Caco-2 (cell line): ENCODE measurements around the gene EHD1. TPM values are rescaled to one million over a fixed set of nuclear protein-coding genes. Genes with fewer than 3 reads are reported as not detected.

ENCODE experiments used
- BruUV-seq: library from RNA; stranded (reverse); fragments of 400-500 nt; replicated peaks from 2 replicates; lab custom pipeline; 2021; lab: Mats Ljungman, UMichigan
- CTCF ChIA-PET: fragments of 300-600 bp; sonication (Branson Sonifier 250); formaldehyde crosslinking; loops from one replicate; lab custom pipeline; 2022; ENCODE audit warnings: antibody characterized with exemption; lab: Charles Lee
- POLR2A ChIA-PET: fragments of 300-600 bp; sonication (Branson Sonifier 250); formaldehyde crosslinking; loops from one replicate; lab custom pipeline; 2022; ENCODE audit warnings: antibody characterized with exemption; lab: Charles Lee
- DNase-seq, 2 experiments: peaks; one replicate each; pipeline versions ENCODE4 v3.0.0 to v3.0.0-alpha.2; 2020 to 2022
- H3K27me3 ChIP-seq: replicated peaks from 2 replicates; pipeline ENCODE4 v1.6.0; 2011; ENCODE audit warnings: low read length; ENCODE audit not compliant: control insufficient read depth, insufficient read depth
- H3K36me3 ChIP-seq: 2 replicates; pipeline ENCODE4 v1.5.1; 2011; ENCODE audit warnings: low read length; ENCODE audit not compliant: control insufficient read depth, insufficient read depth
- H3K4me1 ChIP-seq: fragments of 250-450 bp; sonication (Bioruptor Pico); 2 replicates; pipeline ENCODE4 v1.5.1; 2020; ENCODE audit warnings: mild to moderate bottlenecking
- H3K4me3 ChIP-seq: 2 replicates; pipeline ENCODE4 v1.5.1; 2011; ENCODE audit warnings: low read depth, mild to moderate bottlenecking, control low read depth, low read length
- H3K9me3 ChIP-seq: fragments of 250-450 bp; sonication (Bioruptor Pico); 2 replicates; pipeline ENCODE4 v1.5.1; 2020; ENCODE audit warnings: mild to moderate bottlenecking, moderate library complexity
- H3K27ac Mint-ChIP-seq: one replicate; pipeline ENCODE4 v1.8.0; 2022; ENCODE audit warnings: mixed read lengths; ENCODE audit not compliant: unreplicated experiment
- H3K27me3 Mint-ChIP-seq: one replicate; pipeline ENCODE4 v1.8.0; 2022; ENCODE audit warnings: mixed read lengths; ENCODE audit not compliant: insufficient read depth, unreplicated experiment
- H3K36me3 Mint-ChIP-seq: one replicate; pipeline ENCODE4 v1.8.0; 2022; ENCODE audit warnings: mild to moderate bottlenecking, mixed read lengths; ENCODE audit not compliant: insufficient read depth, unreplicated experiment
- H3K4me1 Mint-ChIP-seq: one replicate; pipeline ENCODE4 v1.8.0; 2022; ENCODE audit warnings: low read depth, mixed read lengths; ENCODE audit not compliant: unreplicated experiment
- H3K4me3 Mint-ChIP-seq: one replicate; pipeline ENCODE4 v1.8.0; 2022; ENCODE audit warnings: mild to moderate bottlenecking, moderate library complexity, mixed read lengths; ENCODE audit not compliant: unreplicated experiment
- H3K9me3 Mint-ChIP-seq: one replicate; pipeline ENCODE4 v1.8.0; 2022; ENCODE audit warnings: mixed read lengths; ENCODE audit not compliant: unreplicated experiment
- intact Hi-C: fragments of 100-400 bp; cut with micrococcal nuclease; formaldehyde crosslinking; loops from one replicate; pipeline ENCODE4 v1.10.0; 2022; ENCODE audit not compliant: unreplicated experiment
- total RNA-seq: library from RNA; stranded (reverse); gene quantifications from 2 replicates; pipeline ENCODE4 v1.2.3, GENCODE V29; 2022
- TF ChIP-seq, protein P1 (sequence below), 2 experiments: fragments of 200-600 bp in 1 of 2; IDR thresholded peaks; 1 replicate in 1 of 2; 2 replicates in 1 of 2; pipeline versions ENCODE4 v1.5.1 to v1.8.0; 2011 to 2022; ENCODE audit warnings: antibody characterized with exemption in 1 of 2, control low read depth in 1 of 2, inconsistent platforms in 1 of 2, low read depth in 1 of 2, low read length in 1 of 2, mild to moderate bottlenecking in 1 of 2, moderate library complexity in 1 of 2; ENCODE audit not compliant: insufficient read depth in 1 of 2, severe bottlenecking in 1 of 2, unreplicated experiment in 1 of 2

The EHD1 gene
- total RNA-seq, 1 experiment from 2014 or later, result 129 TPM

DNA sequence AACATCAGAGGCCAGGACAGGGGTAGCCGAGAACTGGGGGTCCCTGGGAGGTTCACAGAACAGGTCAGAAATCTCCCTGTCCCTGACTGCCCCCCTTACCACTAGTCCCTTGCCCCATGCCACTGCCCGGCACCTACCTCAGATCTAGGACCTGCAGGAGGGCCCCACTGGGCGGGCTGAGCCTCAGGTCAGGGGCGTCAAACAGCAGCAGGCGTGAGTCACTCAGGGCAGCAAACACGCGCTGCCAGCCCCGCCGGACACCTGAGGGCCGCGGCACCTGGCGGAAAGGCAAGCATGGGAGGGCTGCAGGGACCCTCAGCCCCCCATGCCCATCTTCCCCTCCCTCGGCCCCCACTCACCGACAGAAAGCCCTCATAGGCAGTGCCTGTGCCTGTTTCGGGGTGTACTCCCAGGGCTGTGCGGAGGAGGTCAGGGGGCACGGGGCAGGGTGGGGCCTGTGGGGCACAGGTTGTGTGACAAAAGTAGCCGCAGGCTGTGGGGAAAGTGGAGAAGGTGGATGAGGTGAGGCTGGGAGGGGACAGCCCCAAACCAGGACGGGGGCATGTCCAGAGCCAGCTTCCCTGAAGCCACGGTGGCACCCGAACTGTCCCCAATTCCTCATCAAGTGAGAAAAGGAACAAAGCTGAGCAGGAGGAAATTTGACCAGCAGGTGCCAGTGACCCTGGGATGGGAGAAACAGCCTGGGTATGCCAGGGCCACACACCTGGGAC lies 45.8 kb downstream of the EHD1 start:
- Histone ChIP-seq H3K4me1 (no peaks in the 10 kb centered on the region), H3K4me3 (no peak overlapping the region), H3K9me3 (no peaks in the 10 kb centered on the region), H3K27me3 (no peaks in the 10 kb centered on the region), H3K36me3 (peaks cover 8% of the 10 kb centered on the region)
- H3K9me3 Mint-ChIP-seq, result no peaks in the 10 kb centered on the region
- H3K4me3 Mint-ChIP-seq, result no peak overlapping the region
- H3K4me1 Mint-ChIP-seq, result no peaks in the 10 kb centered on the region
- intact Hi-C loops, result no loop called here
- H3K27me3 Mint-ChIP-seq, result no peaks in the 10 kb centered on the region
- TF ChIP-seq, protein P1, sequence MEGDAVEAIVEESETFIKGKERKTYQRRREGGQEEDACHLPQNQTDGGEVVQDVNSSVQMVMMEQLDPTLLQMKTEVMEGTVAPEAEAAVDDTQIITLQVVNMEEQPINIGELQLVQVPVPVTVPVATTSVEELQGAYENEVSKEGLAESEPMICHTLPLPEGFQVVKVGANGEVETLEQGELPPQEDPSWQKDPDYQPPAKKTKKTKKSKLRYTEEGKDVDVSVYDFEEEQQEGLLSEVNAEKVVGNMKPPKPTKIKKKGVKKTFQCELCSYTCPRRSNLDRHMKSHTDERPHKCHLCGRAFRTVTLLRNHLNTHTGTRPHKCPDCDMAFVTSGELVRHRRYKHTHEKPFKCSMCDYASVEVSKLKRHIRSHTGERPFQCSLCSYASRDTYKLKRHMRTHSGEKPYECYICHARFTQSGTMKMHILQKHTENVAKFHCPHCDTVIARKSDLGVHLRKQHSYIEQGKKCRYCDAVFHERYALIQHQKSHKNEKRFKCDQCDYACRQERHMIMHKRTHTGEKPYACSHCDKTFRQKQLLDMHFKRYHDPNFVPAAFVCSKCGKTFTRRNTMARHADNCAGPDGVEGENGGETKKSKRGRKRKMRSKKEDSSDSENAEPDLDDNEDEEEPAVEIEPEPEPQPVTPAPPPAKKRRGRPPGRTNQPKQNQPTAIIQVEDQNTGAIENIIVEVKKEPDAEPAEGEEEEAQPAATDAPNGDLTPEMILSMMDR (IDR thresholded peaks at IDR 0.05; ENCODE audit: insufficient read depth in 1 of 2, low read depth in 1 of 2, low read length in 1 of 2, severe bottlenecking in 1 of 2, unreplicated experiment in 1 of 2), result no peak
- ChIA-PET CTCF (interaction anchor here (0.6 kb wide), 1 partner anchor 16 kb away, joined by 4 read pairs; no protein-coding TSS in a partner anchor), POLR2A (no interaction called here)
- peaks cover 34% of the 10 kb centered on the region for H3K36me3 Mint-ChIP-seq
- no TSS peak for BruUV-seq
- no peak overlapping the region for H3K27ac Mint-ChIP-seq
- DNase-seq, result no peak

DNA sequence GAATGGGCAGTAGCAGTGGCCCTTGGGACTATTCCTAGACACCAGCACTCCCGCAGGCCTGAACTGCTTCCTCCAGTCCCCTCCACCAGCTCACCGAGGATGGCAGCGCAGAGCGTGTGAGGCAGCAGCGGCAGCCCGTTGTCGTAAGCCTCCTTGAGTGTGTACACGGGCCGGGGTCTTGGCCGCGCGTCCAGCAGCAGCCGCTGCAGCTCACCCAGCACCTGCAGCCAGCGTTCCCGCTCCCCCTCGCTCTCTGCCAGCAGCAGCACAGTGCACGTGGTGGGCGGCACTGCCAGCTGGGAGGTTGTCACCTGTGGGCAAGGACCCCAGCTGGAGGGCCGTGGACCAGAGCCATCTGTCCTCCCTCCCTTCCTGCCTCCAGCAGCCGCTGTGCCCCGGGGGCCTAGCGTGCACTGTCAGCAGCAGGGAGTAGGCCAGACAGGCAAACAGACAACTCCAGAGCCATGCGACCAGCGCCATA lies 47.0 kb downstream of the EHD1 start:
- H3K9me3 Mint-ChIP-seq, result no peaks in the 10 kb centered on the region
- H3K4me1 Mint-ChIP-seq, result no peaks in the 10 kb centered on the region
- ChIA-PET POLR2A (no interaction called here), CTCF (no interaction called here)
- no peaks in the 10 kb centered on the region for H3K27me3 ChIP-seq
- H3K9me3 ChIP-seq, result no peaks in the 10 kb centered on the region
- H3K27me3 Mint-ChIP-seq, result no peaks in the 10 kb centered on the region
- BruUV-seq, result no TSS peak
- no peak overlapping the region for H3K27ac Mint-ChIP-seq
- H3K36me3 Mint-ChIP-seq, result peaks cover 41% of the 10 kb centered on the region
- TF ChIP-seq, protein P1 (IDR thresholded peaks at IDR 0.05; ENCODE audit: insufficient read depth in 1 of 2, low read depth in 1 of 2, low read length in 1 of 2, severe bottlenecking in 1 of 2, unreplicated experiment in 1 of 2), result no peak
- intact Hi-C loops, result no loop called here
- H3K4me1 ChIP-seq, result no peaks in the 10 kb centered on the region
- no peak overlapping the region for H3K4me3 Mint-ChIP-seq
- no peak overlapping the region for H3K4me3 ChIP-seq
- no peak for DNase-seq
- H3K36me3 ChIP-seq, result peaks cover 6% of the 10 kb centered on the region

DNA sequence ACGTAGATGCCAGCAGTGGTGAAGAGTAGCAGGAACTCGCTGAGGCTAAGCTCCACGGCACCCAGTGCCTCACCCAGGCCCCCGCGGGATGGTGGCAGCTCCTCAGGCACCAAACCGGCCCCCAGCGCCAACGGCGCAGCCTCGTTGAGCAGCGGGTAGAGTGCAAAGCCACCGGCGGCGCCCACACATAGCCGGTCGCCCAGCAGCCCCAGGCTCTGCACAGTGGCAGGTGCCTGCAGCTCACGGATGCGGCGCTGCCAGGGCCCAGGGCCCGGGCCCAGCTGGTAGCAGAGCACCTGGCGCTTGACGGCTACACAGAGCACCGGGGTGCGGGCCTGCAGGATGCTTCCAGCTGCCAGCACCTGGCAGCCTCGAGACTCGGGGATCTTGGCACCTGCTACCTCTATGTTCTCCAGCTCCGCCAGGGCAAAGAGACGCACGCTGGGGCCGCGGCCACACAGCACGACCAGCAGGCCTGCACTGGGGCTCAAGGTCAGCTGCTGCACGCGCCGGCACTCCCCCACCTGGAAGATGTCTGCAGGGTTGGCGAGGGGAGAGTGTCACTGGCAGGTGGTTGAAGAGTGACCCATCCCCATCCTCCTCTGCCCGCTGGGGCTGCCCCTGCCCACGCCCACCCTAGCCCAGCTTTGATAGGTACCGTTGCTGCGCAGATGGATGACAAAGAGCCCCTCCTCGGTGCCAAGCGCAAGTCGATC lies 48.7 kb downstream of the EHD1 start:
- CTCF ChIA-PET, result no interaction called here

More for the DNA sequence above, 48.7 kb downstream of the EHD1 start:
- no TSS peak for BruUV-seq
- Histone ChIP-seq H3K4me1 (no peaks in the 10 kb centered on the region), H3K9me3 (no peaks in the 10 kb centered on the region), H3K27me3 (no peaks in the 10 kb centered on the region), H3K4me3 (no peak overlapping the region), H3K36me3 (peaks cover 6% of the 10 kb centered on the region)
- H3K27ac Mint-ChIP-seq, result no peak overlapping the region
- intact Hi-C loops, result no loop called here
- DNase-seq, result no peak
- H3K27me3 Mint-ChIP-seq, result no peaks in the 10 kb centered on the region
- peaks cover 40% of the 10 kb centered on the region for H3K36me3 Mint-ChIP-seq
- POLR2A ChIA-PET, result no interaction called here
- no peaks in the 10 kb centered on the region for H3K9me3 Mint-ChIP-seq
- no peak overlapping the region for H3K4me3 Mint-ChIP-seq
- TF ChIP-seq, protein P1 (IDR thresholded peaks at IDR 0.05; ENCODE audit: insufficient read depth in 1 of 2, low read depth in 1 of 2, low read length in 1 of 2, severe bottlenecking in 1 of 2, unreplicated experiment in 1 of 2), result no peak
- no peaks in the 10 kb centered on the region for H3K4me1 Mint-ChIP-seq
